Lung (tissue), 12 donors: ENCODE results near the gene DHX8. TPM values are rescaled to one million over a fixed set of nuclear protein-coding genes. Genes with fewer than 3 reads are reported as not detected.

ENCODE experiments used
- ATAC-seq: fragments of 200-7000 bp; cut with Tn5 transposase; one replicate; pipeline ENCODE4 v1.9.1; 2020; ENCODE audit warnings: moderate number of reproducible peaks; ENCODE audit not compliant: insufficient read depth, low FRiP score
- DNase-seq, 3 donors: peaks; one replicate each; pipeline ENCODE4 v3.0.0-alpha.2; 2013 to 2017
- H3K27ac ChIP-seq, 2 donors: one replicate each; pipeline ENCODE4 v1.5.1; 2013; ENCODE audit warnings: mild to moderate bottlenecking in 2 of 2, moderate library complexity in 2 of 2, control low read depth in 1 of 2, inconsistent platforms in 1 of 2, low read depth in 1 of 2, low read length in 1 of 2
- H3K27me3 ChIP-seq, 3 donors: one replicate each; pipeline ENCODE4 v1.5.1; 2013; ENCODE audit warnings: low read length in 2 of 3; ENCODE audit not compliant: control insufficient read depth in 3 of 3, insufficient read depth in 3 of 3
- H3K36me3 ChIP-seq, 4 donors: one replicate each; pipeline ENCODE4 v1.5.1; 2013; ENCODE audit warnings: low read length in 4 of 4, mild to moderate bottlenecking in 1 of 4, moderate library complexity in 1 of 4; ENCODE audit not compliant: control insufficient read depth in 4 of 4, insufficient read depth in 4 of 4
- H3K4me1 ChIP-seq, 5 donors: one replicate each; pipeline ENCODE4 v1.5.1; 2013; ENCODE audit warnings: low read length in 5 of 5, mild to moderate bottlenecking in 2 of 5, moderate library complexity in 1 of 5; ENCODE audit not compliant: control insufficient read depth in 5 of 5, insufficient read depth in 5 of 5
- H3K4me3 ChIP-seq: one replicate; pipeline ENCODE4 v1.5.1; 2013; ENCODE audit warnings: mild to moderate bottlenecking, control low read depth, moderate library complexity
- H3K9ac ChIP-seq, 2 donors: one replicate each; pipeline ENCODE4 v1.5.1; 2013; ENCODE audit warnings: low read length in 2 of 2, control low read depth in 1 of 2; ENCODE audit not compliant: insufficient read depth in 1 of 2
- H3K9me3 ChIP-seq, 4 donors: one replicate each; pipeline ENCODE4 v1.5.1; 2013; ENCODE audit warnings: low read length in 3 of 4, mild to moderate bottlenecking in 1 of 4, moderate library complexity in 1 of 4; ENCODE audit not compliant: control insufficient read depth in 4 of 4, insufficient read depth in 3 of 4
- CTCF ChIP-seq: IDR thresholded peaks from 2 replicates; pipeline ENCODE4 v1.5.1; 2012; ENCODE audit warnings: mild to moderate bottlenecking; ENCODE audit errors: control extremely low read depth, extremely low read depth
- WGBS, 2 donors: extraction: QIAGEN DNeasy Blood & Tissue Kit; methylation state at CpG; one replicate each; pipeline ENCODE4 v1.1.7; 2013; 5-methylcytosine and 5-hydroxymethylcytosine counted together
- polyA plus RNA-seq, 2 donors: library from polyadenylated mRNA; stranded (reverse); fragments of 200-250 nt; gene quantifications; one replicate each; pipeline ENCODE4 v1.2.1, GENCODE V29; 2013
- total RNA-seq, 2 donors: library from RNA; depleted of rRNA in 1 of 2; stranded (reverse); fragments of >200 nt in 1 of 2; gene quantifications; one replicate each; pipeline ENCODE4 v1.2.1, GENCODE V29; 2014 to 2021
- donor health status: control.
- donor health status: control.
- donor health status: Bipolar disorder and iron deficiency.
- donor health status: healthy.
- donor health status: DM: yes; HTN: yes; CAD: no.

DHX8 gene
- total and polyA plus RNA-seq, 4 donors, result 24.7 to 45.1 (median 38.2) TPM

DNA sequence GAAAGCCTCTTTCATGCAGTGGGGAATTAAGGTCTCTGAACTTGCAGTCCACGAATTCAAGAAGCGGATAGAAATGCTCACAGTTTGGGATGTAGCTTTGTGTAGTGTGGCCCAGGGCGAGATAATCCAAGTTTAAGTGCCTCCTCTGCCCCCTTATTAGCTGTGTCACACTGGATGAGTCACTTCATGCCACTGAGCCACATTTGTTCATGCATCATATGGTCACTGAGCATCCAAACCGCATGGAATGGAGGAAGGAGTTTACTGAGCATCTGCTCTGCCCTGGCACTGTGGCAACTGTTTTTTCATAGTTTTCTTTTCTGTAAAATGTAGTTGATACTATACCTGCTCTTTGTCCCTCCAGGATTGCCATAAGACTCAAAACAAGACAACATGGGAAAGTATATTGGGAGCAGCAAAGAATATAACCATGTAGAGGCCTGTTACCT lies 15.1 kb upstream of the DHX8 start:
- Histone ChIP-seq H3K27me3 (no peaks in the 10 kb centered on the region), H3K9me3 (no peaks in the 10 kb centered on the region), H3K4me1 (peaks cover 0 to 2% (median 0%) of the 10 kb centered on the region in 5 donors), H3K9ac (no peak overlapping the region), H3K27ac (peak overlapping the region in 1 of 2 donors; percentile 63), H3K36me3 (no peaks in the 10 kb centered on the region), H3K4me3 (no peak overlapping the region)
- TF ChIP-seq CTCF, result no peak
- no peak for DNase-seq
- 63 to 66% methylated on average over 4 of the region's 4 CpGs for WGBS, 2 donors
- peak; percentile 34 for ATAC-seq

DNA sequence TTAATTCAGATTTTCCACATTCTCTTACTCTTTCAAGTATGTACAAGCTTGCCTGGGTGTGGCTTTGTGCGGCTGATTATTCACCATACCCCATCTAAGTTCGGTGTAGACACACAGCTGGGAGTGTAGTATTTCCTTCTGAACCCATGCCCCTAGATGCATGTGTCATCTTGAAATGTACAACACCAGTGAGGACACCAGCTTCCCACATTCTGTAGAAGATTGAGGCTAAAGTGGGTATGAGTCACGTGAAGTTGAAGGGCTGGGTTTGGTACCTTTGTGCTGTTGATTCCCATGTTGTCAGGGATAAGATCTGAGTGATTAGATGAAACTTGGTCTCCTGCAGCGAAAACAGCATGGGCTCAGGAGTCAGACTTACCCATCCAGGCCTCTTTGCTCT lies 14.6 kb upstream of the DHX8 start:
- Histone ChIP-seq H3K9ac (no peak overlapping the region), H3K4me3 (no peak overlapping the region)
- WGBS, 2 donors, result 73 to 83% methylated on average over 4 of the region's 4 CpGs

DNA sequence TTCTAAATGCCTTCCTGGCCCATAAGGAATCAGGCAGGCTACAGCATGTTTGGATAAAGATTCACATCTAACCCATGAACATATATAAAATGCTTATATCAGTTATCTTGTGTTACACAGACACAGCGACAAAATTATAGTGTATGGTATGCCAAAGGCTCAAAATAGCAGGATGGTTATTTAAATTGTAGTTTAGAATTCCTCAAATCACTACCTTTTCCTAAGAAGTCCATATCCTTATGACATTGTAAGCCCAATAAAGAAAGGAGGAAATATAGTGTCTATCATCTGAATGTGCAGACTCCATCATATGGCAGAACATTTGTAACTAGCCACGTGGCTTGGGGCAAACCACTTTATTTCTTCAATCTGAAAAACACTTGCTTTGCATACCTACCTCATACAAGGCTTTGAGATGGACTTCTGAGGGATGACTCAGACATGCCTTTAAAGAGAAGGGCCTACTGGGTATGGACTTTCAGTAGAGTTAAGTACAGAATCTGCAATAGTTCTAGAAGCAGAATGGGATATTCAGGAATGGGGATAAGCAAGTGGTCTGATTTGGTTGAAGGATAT lies 12.1 kb upstream of the DHX8 start:
- H3K27me3 ChIP-seq, result no peaks in the 10 kb centered on the region
- DNase-seq (no peak), ATAC-seq (no peak)
- H3K4me1 ChIP-seq, result no peaks in the 10 kb centered on the region
- no peak for TF ChIP-seq CTCF
- no peak overlapping the region for H3K27ac ChIP-seq
- WGBS, 2 donors, result 78 to 83% methylated on average over 2 of the region's 2 CpGs
- H3K9me3 ChIP-seq, result no peaks in the 10 kb centered on the region
- no peak overlapping the region for H3K4me3 ChIP-seq
- H3K36me3 ChIP-seq, result no peaks in the 10 kb centered on the region
- H3K9ac ChIP-seq, result no peak overlapping the region

More for the DNA sequence above, 14.6 kb upstream of the DHX8 start:
- no peaks in the 10 kb centered on the region for H3K9me3 ChIP-seq
- no peak overlapping the region for H3K27ac ChIP-seq
- H3K4me1 ChIP-seq, result peaks cover 0 to 2% (median 0%) of the 10 kb centered on the region in 5 donors
- ATAC-seq (no peak), DNase-seq (no peak)
- H3K36me3 ChIP-seq, result no peaks in the 10 kb centered on the region
- no peaks in the 10 kb centered on the region for H3K27me3 ChIP-seq
- no peak for TF ChIP-seq CTCF
